ENCODE data around the gene ZNF396. TPM values are rescaled to one million over a fixed set of nuclear protein-coding genes. Genes with fewer than 3 reads are reported as not detected.

The ZNF396 gene
- total RNA-seq = 1 to 10 TPM in 3 of 9 donors, under 1 TPM in 6; 0.38 to 2.2 (median 0.85) TPM
- polyA plus RNA-seq = under 1 TPM; 0.19 to 0.72 TPM
- long read RNA-seq, donor 1 = 0 reads
- long read RNA-seq, donor 2, partial matches to known transcripts = 0 of 3 reads
- long read RNA-seq, donor 2, other reads (novel, unspliced or antisense) = 1 of 3 reads
- long read RNA-seq, donor 3, partial matches to known transcripts = 0 of 1 reads
- long read RNA-seq, donor 3, other reads (novel, unspliced or antisense) = 0 of 1 reads

DNA sequence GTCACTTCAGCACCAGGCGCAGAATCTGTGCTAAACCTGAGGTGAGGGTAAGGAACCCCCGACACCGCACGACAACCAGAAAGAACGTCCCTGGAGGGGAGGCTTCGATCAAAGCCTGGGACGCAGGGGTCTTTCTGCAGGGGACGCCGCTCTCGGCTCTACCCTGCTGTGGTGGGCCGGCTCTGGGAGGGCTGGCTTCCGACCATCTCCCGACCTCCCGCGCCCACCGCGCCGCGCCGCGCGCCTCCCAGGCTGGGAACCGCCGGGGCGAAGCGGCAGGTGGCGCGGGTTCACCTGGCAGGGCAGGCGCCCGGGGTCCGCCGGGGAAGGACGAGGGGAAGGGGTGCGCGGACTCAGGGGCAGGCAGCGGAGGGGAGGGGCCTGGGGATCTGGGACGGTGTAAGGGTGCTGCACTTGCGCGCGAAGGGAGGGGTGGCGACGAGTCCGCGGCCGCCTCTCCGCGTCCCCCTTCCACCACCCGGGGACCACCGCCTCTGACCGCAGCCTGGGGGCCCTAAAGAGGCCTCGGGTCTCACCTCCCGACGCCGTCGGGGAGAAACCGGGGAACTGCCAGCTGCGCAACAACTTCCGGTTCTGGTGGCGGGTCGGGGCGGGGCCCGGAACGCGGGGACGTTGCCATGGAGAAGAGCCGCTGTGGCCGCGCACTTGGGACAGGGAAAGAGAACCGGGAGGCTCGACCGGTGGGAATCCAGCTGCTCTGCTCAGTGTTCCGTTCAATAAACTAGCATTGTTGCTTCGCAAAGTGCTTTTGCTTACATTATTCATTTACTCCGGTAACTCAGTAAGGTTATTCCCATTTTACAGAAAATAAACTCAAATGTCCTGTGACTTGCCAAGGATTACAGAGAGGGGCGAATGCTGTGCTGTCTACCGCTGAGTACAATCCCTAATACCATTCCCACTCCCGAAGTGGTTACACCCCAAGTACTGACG, at the start of gene ZNF396:
Gene ZNF396, minus strand, starts transcription at position 596 of the 954 bp plus-strand sequence. CDS start 3,045 bp downstream, outside the sequence.
- Histone ChIP-seq H3K4me3 (peak within 1 kb of the TSS; percentile 60 to 97 (median 83)), H3K27me3 (peaks cover 0 to 3% (median 0%) of the 10 kb centered on the region in 9 donors), H3K27ac (peak within 1 kb of the TSS in 6 of 12 donors; percentile 30 to 77 (median 62)), H3K9me3 (peaks cover 0 to 1% (median 0%) of the 10 kb centered on the region in 12 donors), H3K4me1 (peaks cover 0 to 12% (median 0%) of the 10 kb centered on the region in 12 donors), H3K36me3 (no peaks in the 10 kb centered on the region)
- intact Hi-C loops (cut with DNase I) = loop anchor here in 1 of 10 donors (10.0 kb wide), 1 partner anchor 62 kb away; no protein-coding TSS in a partner anchor
- DNase-seq (peak; percentile 84 to 91 (median 88)), ATAC-seq (peak; percentile 74 to 96 (median 93))
- TF ChIP-seq POLR2A (IDR thresholded peaks at IDR 0.05) = no peak
- TF ChIP-seq, protein P1, sequence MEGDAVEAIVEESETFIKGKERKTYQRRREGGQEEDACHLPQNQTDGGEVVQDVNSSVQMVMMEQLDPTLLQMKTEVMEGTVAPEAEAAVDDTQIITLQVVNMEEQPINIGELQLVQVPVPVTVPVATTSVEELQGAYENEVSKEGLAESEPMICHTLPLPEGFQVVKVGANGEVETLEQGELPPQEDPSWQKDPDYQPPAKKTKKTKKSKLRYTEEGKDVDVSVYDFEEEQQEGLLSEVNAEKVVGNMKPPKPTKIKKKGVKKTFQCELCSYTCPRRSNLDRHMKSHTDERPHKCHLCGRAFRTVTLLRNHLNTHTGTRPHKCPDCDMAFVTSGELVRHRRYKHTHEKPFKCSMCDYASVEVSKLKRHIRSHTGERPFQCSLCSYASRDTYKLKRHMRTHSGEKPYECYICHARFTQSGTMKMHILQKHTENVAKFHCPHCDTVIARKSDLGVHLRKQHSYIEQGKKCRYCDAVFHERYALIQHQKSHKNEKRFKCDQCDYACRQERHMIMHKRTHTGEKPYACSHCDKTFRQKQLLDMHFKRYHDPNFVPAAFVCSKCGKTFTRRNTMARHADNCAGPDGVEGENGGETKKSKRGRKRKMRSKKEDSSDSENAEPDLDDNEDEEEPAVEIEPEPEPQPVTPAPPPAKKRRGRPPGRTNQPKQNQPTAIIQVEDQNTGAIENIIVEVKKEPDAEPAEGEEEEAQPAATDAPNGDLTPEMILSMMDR (IDR thresholded peaks at IDR 0.05) = no peak
- 3 to 6% (median 3%) methylated on average over 39 to 78 of the region's 78 CpGs for WGBS, 4 donors

- Histone ChIP-seq H3K27ac (no peak overlapping the region), H3K9me3 (no peaks in the 10 kb centered on the region), H3K27me3 (no peaks in the 10 kb centered on the region), H3K4me1 (peaks cover 0 to 9% (median 0%) of the 10 kb centered on the region in 12 donors), H3K36me3 (no peaks in the 10 kb centered on the region), H3K4me3 (no peak overlapping the region)
- TF ChIP-seq, protein P1 (IDR thresholded peaks at IDR 0.05) = no peak
- no peak for TF ChIP-seq POLR2A (IDR thresholded peaks at IDR 0.05)
- no peak for DNase-seq
- intact Hi-C loops (cut with DNase I) = loop anchor here in 1 of 10 donors (10.0 kb wide), 1 partner anchor 148 kb away; no protein-coding TSS in a partner anchor
- no peak for ATAC-seq
- WGBS, 4 donors = 89 to 95% (median 91%) methylated on average over 5 of the region's 5 CpGs
These were observed 49.6 kb upstream of the ZNF396 start for GRCh38 chr18:35426786-35427185.

- H3K36me3 ChIP-seq = no peaks in the 10 kb centered on the region
These were observed 47.2 kb upstream of the ZNF396 start for GRCh38 chr18:35424356-35424755.

DNA sequence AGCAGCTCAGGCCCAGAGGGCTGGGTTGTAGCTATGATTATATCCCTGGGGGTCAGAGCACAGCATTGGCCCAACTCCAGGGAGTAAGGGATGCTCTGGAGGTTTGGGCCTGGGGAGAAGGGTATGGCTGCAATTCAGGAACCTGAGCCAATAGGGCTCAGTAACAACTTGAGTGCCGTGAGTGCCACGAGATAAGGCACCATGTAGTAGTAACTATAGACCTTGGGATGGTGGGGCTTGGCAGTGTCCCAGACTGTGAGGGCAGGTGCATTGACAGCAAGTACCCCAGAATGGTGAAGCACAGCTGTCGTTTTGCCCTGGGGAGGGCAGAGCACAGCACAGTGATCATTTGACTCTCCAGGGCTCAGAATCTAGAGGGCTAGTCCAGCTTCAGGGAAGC, 45.1 kb upstream of the ZNF396 start:
- 25 to 52% (median 47%) methylated on average over 1 to 3 of the region's 3 CpGs for WGBS, 4 donors
- Histone ChIP-seq H3K4me3 (no peak overlapping the region), H3K4me1 (no peaks in the 10 kb centered on the region), H3K27me3 (no peaks in the 10 kb centered on the region), H3K36me3 (no peaks in the 10 kb centered on the region), H3K27ac (no peak overlapping the region), H3K9me3 (peaks cover 0 to 28% (median 10%) of the 10 kb centered on the region in 12 donors)
- TF ChIP-seq, protein P1 (IDR thresholded peaks at IDR 0.05) = no peak
- TF ChIP-seq POLR2A (IDR thresholded peaks at IDR 0.05) = no peak
- DNase-seq = peak in 1 of 5 donors; percentile 34
- intact Hi-C loops (cut with DNase I) = loop anchor here in 1 of 10 donors (10.0 kb wide), 1 partner anchor 153 kb away; no protein-coding TSS in a partner anchor
- ATAC-seq = peak in 2 of 4 donors; percentile 20 to 67

More at GRCh38 chr18:35424356-35424755, 47.2 kb upstream of the ZNF396 start:
- no peak for TF ChIP-seq POLR2A (IDR thresholded peaks at IDR 0.05)
- H3K9me3 ChIP-seq = peaks cover 0 to 6% (median 2%) of the 10 kb centered on the region in 12 donors
- no peak overlapping the region for H3K27ac ChIP-seq
- intact Hi-C loops (cut with DNase I) = loop anchor here in 1 of 10 donors (10.0 kb wide), 1 partner anchor 150 kb away; no protein-coding TSS in a partner anchor
- no peaks in the 10 kb centered on the region for H3K27me3 ChIP-seq
- 85 to 96% (median 93%) methylated on average over 3 of the region's 3 CpGs for WGBS, 4 donors
- H3K4me1 ChIP-seq = no peaks in the 10 kb centered on the region
- H3K4me3 ChIP-seq = no peak overlapping the region
- no peak for ATAC-seq
- no peak for DNase-seq

Data from heart left ventricle (tissue), 16 donors.